NCI-H1092 treated with DMSO at 0.1 percent for 48 hours (cell line): ENCODE results near the gene TMEM141.
"Not testable (repeated sequence)": the region's sequence is repeated elsewhere in the genome, so short reads cannot be mapped to it uniquely, and the experiment has no call there.

ENCODE experiments used
- DNase-seq: peaks from one replicate; lab custom pipeline; 2025; lab: John Stamatoyannopoulos, UW

The TMEM141 gene

GRCh38 chr9:136773386-136774044 is 17.6 kb upstream of the TMEM141 start:
- DNase-seq = no peak

DNA sequence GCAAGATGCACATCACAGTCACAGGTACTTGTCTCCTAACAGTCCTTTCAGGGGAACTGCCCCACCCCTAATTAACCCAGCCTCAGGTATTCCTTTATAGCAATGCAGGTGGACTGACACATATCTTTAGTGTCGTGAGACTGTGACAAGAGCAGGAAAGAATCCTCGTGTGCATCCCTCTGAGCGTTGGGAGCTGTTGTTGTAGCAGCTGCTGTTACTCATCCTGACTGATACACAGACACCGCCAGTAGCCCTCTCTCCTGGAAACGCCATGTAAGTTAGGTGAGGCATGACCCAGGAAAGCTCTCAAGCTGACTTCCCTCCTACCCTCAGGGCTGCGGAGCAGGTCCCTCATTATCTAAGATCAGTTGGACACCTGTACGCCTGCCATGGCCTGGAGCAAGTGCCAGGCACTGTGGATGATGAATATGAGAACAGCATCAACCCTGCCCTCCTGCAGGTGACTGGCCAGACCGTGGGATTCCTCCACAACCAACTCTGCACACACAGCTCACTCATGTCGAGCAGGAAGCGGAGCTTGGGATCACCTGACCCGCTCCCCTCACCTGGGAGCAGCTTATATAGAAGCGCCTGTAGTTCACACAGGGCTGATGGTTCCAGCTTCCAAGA is 16.6 kb upstream of the TMEM141 start:
- DNase-seq = no peak

GRCh38 chr9:136775191-136775590 is 16.0 kb upstream of the TMEM141 start:
- no peak for DNase-seq

DNA sequence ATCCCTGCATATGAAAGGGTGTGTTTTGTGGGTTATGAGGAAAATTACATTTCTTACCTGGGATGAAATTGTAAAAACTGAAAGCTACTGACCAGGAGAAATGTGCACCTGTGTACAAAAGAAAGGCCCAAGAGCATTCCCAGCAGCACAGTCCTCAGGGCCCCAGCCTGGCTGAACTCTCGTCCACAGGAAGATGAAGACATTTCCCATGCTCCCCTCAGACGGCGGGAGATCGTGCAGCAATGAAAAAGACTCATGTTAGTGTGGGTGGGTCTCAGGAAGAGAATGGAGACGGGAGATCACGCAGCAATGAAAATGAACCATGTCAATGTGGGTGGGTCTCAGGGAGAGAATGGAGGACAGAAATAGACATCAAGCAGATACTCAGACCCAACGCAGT is 14.2 kb upstream of the TMEM141 start:
- DNase-seq = no peak

DNA sequence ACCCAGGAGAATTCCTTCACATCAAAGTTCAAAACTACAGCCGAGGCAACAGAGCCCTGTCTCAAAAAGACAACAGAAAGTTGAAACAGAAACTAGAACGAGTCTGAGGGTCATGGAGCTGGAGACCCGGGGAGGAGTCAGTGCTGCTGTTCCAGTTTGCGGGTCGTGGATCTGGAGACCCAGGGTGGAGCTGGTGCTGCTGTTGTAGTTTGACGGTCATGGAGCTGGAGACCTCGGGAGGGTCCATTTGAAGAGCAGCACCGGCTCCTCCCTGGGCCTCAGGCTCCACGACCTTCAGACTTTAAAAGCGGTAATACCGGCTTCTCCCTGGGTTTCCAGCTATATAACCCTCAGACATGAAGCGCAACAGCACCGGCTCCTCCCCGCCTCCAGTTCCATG is 13.8 kb upstream of the TMEM141 start:
- no peak for DNase-seq

DNA sequence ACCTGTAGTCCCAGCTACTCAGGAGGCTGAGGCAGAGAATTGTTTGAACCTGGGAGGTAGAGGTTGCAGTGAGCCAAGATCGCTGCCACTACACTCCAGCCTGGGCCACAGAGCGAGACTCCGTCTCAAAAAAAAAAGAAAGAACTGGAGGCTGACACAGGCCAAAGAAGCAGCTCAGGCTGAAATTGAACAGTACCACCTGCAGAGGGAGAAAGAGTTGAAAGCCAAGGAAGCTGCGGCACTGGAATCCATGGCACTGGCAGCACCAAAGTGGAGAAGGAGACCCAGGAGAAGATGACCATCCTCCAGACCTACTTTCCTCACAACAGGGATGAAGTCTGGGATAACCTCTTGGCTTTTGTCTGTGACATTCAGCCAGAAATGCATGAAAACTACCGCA is 11.3 kb upstream of the TMEM141 start:
- DNase-seq = no peak

- no peak for DNase-seq
Observed at GRCh38 chr9:136782452-136782851, 8.7 kb upstream of the TMEM141 start.

GRCh38 chr9:136784249-136784996 is 6.7 kb upstream of the TMEM141 start:
- peak; percentile 24 for DNase-seq

GRCh38 chr9:136784997-136785361 is 6.2 kb upstream of the TMEM141 start:
- no peak for DNase-seq

GRCh38 chr9:136785565-136786355 is 5.4 kb upstream of the TMEM141 start:
- DNase-seq = not testable (repeated sequence)

GRCh38 chr9:136786451-136786850 is 4.7 kb upstream of the TMEM141 start:
- DNase-seq = no peak

DNA sequence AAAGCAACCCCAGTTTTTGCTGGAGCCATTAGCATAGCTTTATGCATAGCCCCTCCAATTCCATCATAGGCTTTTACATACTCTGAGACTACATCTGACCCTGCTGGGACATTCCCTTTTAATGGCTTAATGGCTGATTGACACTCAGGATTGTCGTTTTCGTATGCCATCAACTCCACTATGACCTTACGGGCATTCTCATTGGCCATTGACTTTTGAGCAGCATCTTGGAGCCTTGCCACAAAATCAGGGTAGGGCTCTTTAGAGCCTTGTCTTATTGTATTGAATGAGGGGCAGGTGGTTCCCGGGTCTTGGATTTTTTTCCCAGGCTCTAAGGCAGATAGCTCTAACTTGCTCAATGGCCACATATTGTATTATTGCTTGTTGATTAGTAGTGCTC is 4.2 kb upstream of the TMEM141 start:
- not testable (repeated sequence) for DNase-seq

- peak; percentile 77 for DNase-seq
Observed at GRCh38 chr9:136787690-136788400, 3.3 kb upstream of the TMEM141 start.

- DNase-seq = not testable (repeated sequence)
Observed at GRCh38 chr9:136788644-136789522, 2.3 kb upstream of the TMEM141 start.

- no peak for DNase-seq
Observed at GRCh38 chr9:136789523-136789937, 1.6 kb upstream of the TMEM141 start.

DNA sequence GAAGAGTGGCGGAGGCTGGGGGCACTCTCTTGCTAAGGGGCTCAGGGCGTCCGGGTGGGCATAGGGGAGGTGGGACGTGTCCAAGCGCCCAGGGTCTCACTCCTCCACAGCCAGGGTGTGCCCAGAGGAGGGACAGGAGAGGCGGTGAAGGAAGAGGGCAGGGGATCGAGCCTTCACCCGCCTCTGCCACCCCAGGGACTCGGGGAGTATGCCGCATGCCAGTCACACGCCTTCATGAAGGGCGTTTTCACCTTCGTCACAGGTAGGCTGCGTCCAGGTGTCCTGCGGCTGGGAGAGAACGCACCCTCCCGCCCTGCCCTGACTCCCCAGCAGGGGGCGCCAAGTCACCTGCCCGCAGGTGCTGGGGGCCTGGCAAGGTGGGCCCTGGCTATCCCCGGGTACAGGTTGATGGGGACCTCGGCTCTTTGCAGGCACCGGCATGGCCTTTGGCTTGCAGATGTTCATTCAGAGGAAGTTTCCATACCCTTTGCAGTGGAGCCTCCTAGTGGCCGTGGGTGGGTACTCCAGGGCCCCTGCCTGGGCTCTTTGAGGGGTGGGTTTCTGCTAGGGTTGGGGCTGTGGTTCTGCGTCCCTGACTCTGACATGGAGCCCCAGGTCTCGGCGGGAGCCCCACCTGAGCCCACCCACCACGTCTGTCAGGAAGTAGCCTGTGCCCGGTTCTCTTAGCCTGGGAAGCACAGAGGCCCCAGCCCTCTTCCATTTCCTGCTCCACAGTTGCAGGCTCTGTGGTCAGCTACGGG is 552 bp downstream of the TMEM141 start:
- DNase-seq = no peak

- no peak for DNase-seq
Observed at GRCh38 chr9:136792321-136793085, 1.4 kb downstream of the TMEM141 start.

GRCh38 chr9:136793086-136793946 is 2.2 kb downstream of the TMEM141 start:
- DNase-seq = no peak
